ENCODE measurements around the gene FAM3D.

The FAM3D gene

DNA sequence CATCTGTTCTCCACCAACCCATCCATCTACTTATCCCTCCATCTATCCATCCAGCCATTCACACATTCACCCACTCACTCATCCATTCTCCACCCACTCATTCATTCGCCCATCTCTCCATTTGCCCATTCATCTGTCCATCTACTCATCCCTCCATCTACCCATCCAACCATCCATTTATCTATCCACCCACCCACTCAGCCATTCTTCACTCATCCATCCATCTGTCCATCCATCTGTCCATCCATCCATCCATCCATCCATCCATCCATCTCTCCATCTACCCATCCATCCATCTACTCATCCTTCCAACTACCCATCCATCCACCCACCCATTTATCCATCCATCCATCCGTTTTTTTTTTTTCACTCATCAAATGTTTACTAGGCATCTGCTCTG is 13.9 kb downstream of the FAM3D start:
- H3K27ac ChIP-seq = no peak overlapping the region
- H3K9ac ChIP-seq = no peak overlapping the region
- H3K36me3 ChIP-seq (ENCODE audit: insufficient read depth) = no peaks in the 10 kb centered on the region
- TF ChIP-seq, protein P1, sequence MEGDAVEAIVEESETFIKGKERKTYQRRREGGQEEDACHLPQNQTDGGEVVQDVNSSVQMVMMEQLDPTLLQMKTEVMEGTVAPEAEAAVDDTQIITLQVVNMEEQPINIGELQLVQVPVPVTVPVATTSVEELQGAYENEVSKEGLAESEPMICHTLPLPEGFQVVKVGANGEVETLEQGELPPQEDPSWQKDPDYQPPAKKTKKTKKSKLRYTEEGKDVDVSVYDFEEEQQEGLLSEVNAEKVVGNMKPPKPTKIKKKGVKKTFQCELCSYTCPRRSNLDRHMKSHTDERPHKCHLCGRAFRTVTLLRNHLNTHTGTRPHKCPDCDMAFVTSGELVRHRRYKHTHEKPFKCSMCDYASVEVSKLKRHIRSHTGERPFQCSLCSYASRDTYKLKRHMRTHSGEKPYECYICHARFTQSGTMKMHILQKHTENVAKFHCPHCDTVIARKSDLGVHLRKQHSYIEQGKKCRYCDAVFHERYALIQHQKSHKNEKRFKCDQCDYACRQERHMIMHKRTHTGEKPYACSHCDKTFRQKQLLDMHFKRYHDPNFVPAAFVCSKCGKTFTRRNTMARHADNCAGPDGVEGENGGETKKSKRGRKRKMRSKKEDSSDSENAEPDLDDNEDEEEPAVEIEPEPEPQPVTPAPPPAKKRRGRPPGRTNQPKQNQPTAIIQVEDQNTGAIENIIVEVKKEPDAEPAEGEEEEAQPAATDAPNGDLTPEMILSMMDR (conservative IDR thresholded peaks at IDR 0.05; ENCODE audit: low read depth, low read length) = no peak
- H3K79me2 ChIP-seq (ENCODE audit: insufficient read depth, low read depth) = no peaks in the 10 kb centered on the region
- H3K27me3 ChIP-seq (ENCODE audit: insufficient read depth, low read depth) = no peaks in the 10 kb centered on the region
- H3K4me2 ChIP-seq = no peak overlapping the region
- H3K4me1 ChIP-seq (ENCODE audit: low read depth, poor library complexity, severe bottlenecking) = no peaks in the 10 kb centered on the region
- no peak overlapping the region for H2AFZ ChIP-seq (ENCODE audit: low read depth)
- no peaks in the 10 kb centered on the region for H4K20me1 ChIP-seq (ENCODE audit: insufficient read depth)
- no peak overlapping the region for H3K4me3 ChIP-seq (IDR thresholded peaks at IDR 0.05; ENCODE audit: insufficient read depth, low read depth, low read length)

DNA sequence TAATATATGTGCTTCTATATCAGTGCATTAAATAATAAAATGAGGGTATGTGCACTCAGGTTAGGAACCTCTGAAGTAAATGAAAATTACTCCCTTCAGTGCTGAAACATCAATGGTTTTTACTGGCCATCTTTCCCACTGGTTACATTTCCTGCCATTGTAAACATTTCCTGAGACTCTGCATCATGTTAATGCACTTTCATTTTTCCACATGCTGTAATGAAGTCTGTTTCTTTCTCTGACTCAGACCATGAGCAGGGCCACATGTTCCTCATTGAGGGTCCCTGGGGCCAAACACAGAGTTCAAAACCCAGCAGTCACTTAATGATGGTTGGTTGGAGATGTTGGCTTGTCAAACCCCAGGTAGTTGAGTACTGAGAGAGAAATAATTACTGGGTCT is 15.3 kb downstream of the FAM3D start:
- no peaks in the 10 kb centered on the region for H3K79me2 ChIP-seq (ENCODE audit: insufficient read depth, low read depth)
- no peak overlapping the region for H3K27ac ChIP-seq
- H3K4me3 ChIP-seq (IDR thresholded peaks at IDR 0.05; ENCODE audit: insufficient read depth, low read depth, low read length) = no peak overlapping the region
- no peak overlapping the region for H3K4me2 ChIP-seq
- H3K27me3 ChIP-seq (ENCODE audit: insufficient read depth, low read depth) = no peaks in the 10 kb centered on the region
- H3K4me1 ChIP-seq (ENCODE audit: low read depth, poor library complexity, severe bottlenecking) = no peaks in the 10 kb centered on the region
- no peaks in the 10 kb centered on the region for H4K20me1 ChIP-seq (ENCODE audit: insufficient read depth)
- no peak overlapping the region for H2AFZ ChIP-seq (ENCODE audit: low read depth)
- no peak overlapping the region for H3K9ac ChIP-seq
- TF ChIP-seq, protein P1 (conservative IDR thresholded peaks at IDR 0.05; ENCODE audit: low read depth, low read length) = no peak
- H3K36me3 ChIP-seq (ENCODE audit: insufficient read depth) = no peaks in the 10 kb centered on the region

DNA sequence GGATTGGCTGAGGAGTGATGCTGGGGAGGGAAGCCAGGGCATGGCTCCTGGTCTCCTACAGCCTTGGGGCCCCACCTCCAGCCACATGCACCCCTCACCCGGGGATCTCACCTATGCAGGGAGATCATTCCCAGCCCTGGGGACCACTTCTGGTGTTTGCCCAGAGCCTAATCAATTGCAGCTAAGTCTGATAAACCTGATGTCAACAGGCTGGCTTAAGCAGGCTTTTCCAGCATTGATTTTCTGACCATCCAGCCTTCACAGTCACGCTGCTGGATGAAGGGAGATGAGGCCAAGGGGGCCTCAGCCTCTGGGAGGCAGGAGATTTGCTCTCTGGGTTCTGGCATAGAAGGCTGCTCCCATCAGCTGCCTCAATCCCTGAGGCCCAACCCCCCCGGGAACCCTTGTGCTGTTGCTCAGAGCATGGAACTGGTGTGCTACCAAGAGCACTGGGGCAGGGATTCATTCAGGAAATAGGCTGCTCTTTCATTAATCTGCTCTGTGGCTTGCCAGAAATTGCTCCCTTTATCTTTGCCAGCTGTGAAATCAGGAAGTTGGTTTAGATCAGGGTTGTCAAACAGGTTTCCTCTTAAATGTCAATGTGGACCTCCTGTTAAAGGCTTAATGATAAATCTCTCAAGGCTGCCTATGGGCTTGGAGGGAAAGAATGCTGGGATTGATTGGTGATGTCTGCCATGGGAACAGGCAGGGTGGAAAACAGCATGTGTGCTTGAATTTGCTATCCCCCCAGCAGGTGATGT is 19.0 kb downstream of the FAM3D start:
- no peaks in the 10 kb centered on the region for H3K79me2 ChIP-seq (ENCODE audit: insufficient read depth, low read depth)
- H3K27ac ChIP-seq = no peak overlapping the region
- H3K27me3 ChIP-seq (ENCODE audit: insufficient read depth, low read depth) = no peaks in the 10 kb centered on the region
- H4K20me1 ChIP-seq (ENCODE audit: insufficient read depth) = no peaks in the 10 kb centered on the region
- H3K4me1 ChIP-seq (ENCODE audit: low read depth, poor library complexity, severe bottlenecking) = no peaks in the 10 kb centered on the region
- no peak overlapping the region for H2AFZ ChIP-seq (ENCODE audit: low read depth)
- no peak overlapping the region for H3K4me2 ChIP-seq
- no peak overlapping the region for H3K9ac ChIP-seq
- TF ChIP-seq, protein P1 (conservative IDR thresholded peaks at IDR 0.05; ENCODE audit: low read depth, low read length) = no peak
- H3K4me3 ChIP-seq (IDR thresholded peaks at IDR 0.05; ENCODE audit: insufficient read depth, low read depth, low read length) = no peak overlapping the region
- no peaks in the 10 kb centered on the region for H3K36me3 ChIP-seq (ENCODE audit: insufficient read depth)

- Histone ChIP-seq H3K4me3 (IDR thresholded peaks at IDR 0.05; ENCODE audit: insufficient read depth, low read depth, low read length) (no peak overlapping the region), H3K27me3 (ENCODE audit: insufficient read depth, low read depth) (no peaks in the 10 kb centered on the region), H3K4me1 (ENCODE audit: low read depth, poor library complexity, severe bottlenecking) (no peaks in the 10 kb centered on the region), H3K4me2 (no peak overlapping the region), H3K79me2 (ENCODE audit: insufficient read depth, low read depth) (no peaks in the 10 kb centered on the region), H3K27ac (no peak overlapping the region), H3K36me3 (ENCODE audit: insufficient read depth) (no peaks in the 10 kb centered on the region), H2AFZ (ENCODE audit: low read depth) (no peak overlapping the region), H3K9ac (no peak overlapping the region), H4K20me1 (ENCODE audit: insufficient read depth) (no peaks in the 10 kb centered on the region)
- TF ChIP-seq, protein P1 (conservative IDR thresholded peaks at IDR 0.05; ENCODE audit: low read depth, low read length) = no peak
Observed at GRCh38 chr3:58646503-58646902, 20.1 kb downstream of the FAM3D start.
